SK-N-SH (cell line): ENCODE results near the gene TUBA1A. TPM values are rescaled to one million over a fixed set of nuclear protein-coding genes. Genes with fewer than 3 reads are reported as not detected.

Source experiments
- CTCF ChIA-PET: fragments of 300-600, 350-600 bp; formaldehyde crosslinking; extraction: SDS; loops from one replicate; lab custom pipeline; 2021; lab: Yijun Ruan, JAX
- POLR2A ChIA-PET: fragments of 350-600 bp; sonication (Branson Sonifier 250); formaldehyde crosslinking; extraction: SDS; loops from one replicate; lab custom pipeline; 2020; ENCODE audit warnings: antibody characterized with exemption, inconsistent platforms; lab: Yijun Ruan, JAX
- DNase-seq: peaks from one replicate; pipeline ENCODE4 v3.0.0; 2012
- H2AFZ ChIP-seq: fragments of 200-600 bp; sonication (generic); 2 replicates; pipeline ENCODE4 v1.8.1; 2016; ENCODE audit warnings: antibody characterized with exemption, mild to moderate bottlenecking, low read depth
- H3F3A ChIP-seq: fragments of 200-600 bp; sonication (generic); replicated peaks from 2 replicates; pipeline ENCODE3; 2016; ENCODE audit warnings: antibody characterized with exemption, mild to moderate bottlenecking; ENCODE audit not compliant: insufficient read depth
- H3K27ac ChIP-seq, 2 experiments: fragments of 200-500 bp in 1 of 2; fragments of 200-600 bp in 1 of 2; sonication (Bioruptor generic) in 1 of 2; sonication (generic), shearing (Covaris generic) in 1 of 2; 2 replicates each; pipeline versions ENCODE4 v1.5.1 to v1.6.1; 2014 to 2016; ENCODE audit warnings: low read depth in 2 of 2, inconsistent platforms in 1 of 2, low read length in 1 of 2, mild to moderate bottlenecking in 1 of 2, mixed read lengths in 1 of 2
- H3K27me3 ChIP-seq: fragments of 200-600 bp; sonication (generic), shearing (Covaris generic); 2 replicates; pipeline ENCODE4 v1.6.1; 2016; ENCODE audit warnings: mixed run types; ENCODE audit not compliant: insufficient read depth
- H3K36me3 ChIP-seq, 2 experiments: fragments of 200-500 bp in 1 of 2; fragments of 200-600 bp in 1 of 2; sonication (Bioruptor generic) in 1 of 2; sonication (generic) in 1 of 2; replicated peaks in 1 of 2; 2 replicates each; pipeline versions ENCODE3 to v1.5.1; 2014 to 2016; ENCODE audit warnings: low read length in 1 of 2, mild to moderate bottlenecking in 1 of 2; ENCODE audit not compliant: insufficient read depth in 2 of 2, control insufficient read depth in 1 of 2
- H3K4me1 ChIP-seq, 2 experiments: fragments of 200-500 bp in 1 of 2; fragments of 200-600 bp in 1 of 2; sonication (Bioruptor generic) in 1 of 2; sonication (generic), shearing (Covaris generic) in 1 of 2; 2 replicates each; pipeline versions ENCODE4 v1.5.1 to v1.6.1; 2014 to 2016; ENCODE audit warnings: low read depth in 1 of 2, low read length in 1 of 2, mixed run types in 1 of 2; ENCODE audit not compliant: insufficient read depth in 2 of 2, control insufficient read depth in 1 of 2
- H3K4me2 ChIP-seq: fragments of 200-600 bp; sonication (generic), shearing (Covaris generic); 2 replicates; pipeline ENCODE4 v1.6.1; 2017; ENCODE audit warnings: mixed run types
- H3K4me3 ChIP-seq, 2 experiments: fragments of 200-500 bp in 1 of 2; fragments of 200-600 bp in 1 of 2; sonication (Bioruptor generic) in 1 of 2; sonication (generic), shearing (Covaris generic) in 1 of 2; 2 replicates each; pipeline versions ENCODE4 v1.5.1 to v1.8.1; 2014 to 2016; ENCODE audit warnings: low read depth in 2 of 2, inconsistent platforms in 1 of 2, low read length in 1 of 2, mild to moderate bottlenecking in 1 of 2, mixed read lengths in 1 of 2, moderate library complexity in 1 of 2
- H3K79me2 ChIP-seq: fragments of 200-600 bp; sonication (generic); 2 replicates; pipeline ENCODE4 v1.8.1; 2017; ENCODE audit warnings: mild to moderate bottlenecking; ENCODE audit not compliant: insufficient read depth
- H3K9ac ChIP-seq: fragments of 200-600 bp; sonication (generic); 2 replicates; pipeline ENCODE4 v1.6.1; 2017; ENCODE audit warnings: mixed run types
- H3K9me2 ChIP-seq: fragments of 200-600 bp; sonication (generic); 2 replicates; pipeline ENCODE4 v1.6.1; 2017; ENCODE audit warnings: mixed run types
- H3K9me3 ChIP-seq: fragments of 200-600 bp; sonication (generic); 2 replicates; pipeline ENCODE4 v1.6.1; 2017; ENCODE audit warnings: mixed run types, mild to moderate bottlenecking, moderate library complexity
- H4K20me1 ChIP-seq: fragments of 200-600 bp; sonication (generic); 2 replicates; pipeline ENCODE4 v1.6.1; 2017; ENCODE audit warnings: mild to moderate bottlenecking, mixed run types; ENCODE audit not compliant: insufficient read depth
- EZH2phosphoT487 ChIP-seq: fragments of 200-600 bp; sonication (generic); IDR thresholded peaks from 2 replicates; pipeline ENCODE4 v1.6.1; 2017; ENCODE audit warnings: low read depth, mixed run types, mild to moderate bottlenecking, antibody characterized with exemption, moderate library complexity, borderline replicate concordance
- FOXM1 ChIP-seq: IDR thresholded peaks from 2 replicates; pipeline ENCODE4 v1.4.0; 2012; ENCODE audit warnings: low read depth, mild to moderate bottlenecking
- GABPA ChIP-seq: IDR thresholded peaks from 2 replicates; pipeline ENCODE4 v1.4.0; 2012; ENCODE audit warnings: low read depth, mild to moderate bottlenecking
- MXI1 ChIP-seq: IDR thresholded peaks from 2 replicates; pipeline ENCODE4 v1.6.1; 2012; ENCODE audit warnings: mild to moderate bottlenecking, low read depth, low read length, improper control_type of control experiment
- NRF1 ChIP-seq: IDR thresholded peaks from 2 replicates; pipeline ENCODE4 v1.6.1; 2012; ENCODE audit warnings: low read depth, mild to moderate bottlenecking, low read length
- POLR2AphosphoS5 ChIP-seq: IDR thresholded peaks from 2 replicates; pipeline ENCODE4 v1.6.1; 2012; ENCODE audit warnings: low read depth, low read length
- RAD21 ChIP-seq: IDR thresholded peaks from 2 replicates; pipeline ENCODE4 v1.6.1; 2012; ENCODE audit warnings: mild to moderate bottlenecking, low read length
- SIN3A ChIP-seq: IDR thresholded peaks from 2 replicates; pipeline ENCODE4 v1.6.1; 2012; ENCODE audit warnings: low read depth, mild to moderate bottlenecking, low read length, moderate library complexity, borderline replicate concordance
- TAF1 ChIP-seq: IDR thresholded peaks from 2 replicates; pipeline ENCODE4 v1.6.1; 2012; ENCODE audit warnings: low read depth, mild to moderate bottlenecking, low read length, moderate library complexity, borderline replicate concordance
- TEAD4 ChIP-seq: IDR thresholded peaks from 2 replicates; pipeline ENCODE4 v1.4.0; 2012; ENCODE audit warnings: mild to moderate bottlenecking, borderline replicate concordance; ENCODE audit not compliant: insufficient read depth
- YY1 ChIP-seq: IDR thresholded peaks from 2 replicates; pipeline ENCODE4 v1.4.0; 2012; ENCODE audit warnings: low read depth, mild to moderate bottlenecking
- ZBTB33 ChIP-seq: IDR thresholded peaks from 2 replicates; pipeline ENCODE4 v1.4.0; 2012; ENCODE audit warnings: low read depth, borderline replicate concordance
- WGBS: methylation state at CpG from one replicate; pipeline ENCODE4 v1.1.6; 2017; ENCODE audit warnings: low lambda C conversion rate; 5-methylcytosine and 5-hydroxymethylcytosine counted together
- polyA plus RNA-seq, 3 experiments: library from polyadenylated mRNA; depleted of rRNA; stranded (reverse); fragments of >200 nt; gene quantifications; 2 replicates each; pipeline ENCODE4 v1.2.3, GENCODE V29; 2012
- TF ChIP-seq, protein P1 (sequence below): IDR thresholded peaks from 2 replicates; pipeline ENCODE4 v1.4.0; 2012; ENCODE audit warnings: low read depth, borderline replicate concordance

The TUBA1A gene
- polyA plus RNA-seq, 1 of the 3 experiments (the other 2 are of a cell fraction) = 1,427 TPM

DNA sequence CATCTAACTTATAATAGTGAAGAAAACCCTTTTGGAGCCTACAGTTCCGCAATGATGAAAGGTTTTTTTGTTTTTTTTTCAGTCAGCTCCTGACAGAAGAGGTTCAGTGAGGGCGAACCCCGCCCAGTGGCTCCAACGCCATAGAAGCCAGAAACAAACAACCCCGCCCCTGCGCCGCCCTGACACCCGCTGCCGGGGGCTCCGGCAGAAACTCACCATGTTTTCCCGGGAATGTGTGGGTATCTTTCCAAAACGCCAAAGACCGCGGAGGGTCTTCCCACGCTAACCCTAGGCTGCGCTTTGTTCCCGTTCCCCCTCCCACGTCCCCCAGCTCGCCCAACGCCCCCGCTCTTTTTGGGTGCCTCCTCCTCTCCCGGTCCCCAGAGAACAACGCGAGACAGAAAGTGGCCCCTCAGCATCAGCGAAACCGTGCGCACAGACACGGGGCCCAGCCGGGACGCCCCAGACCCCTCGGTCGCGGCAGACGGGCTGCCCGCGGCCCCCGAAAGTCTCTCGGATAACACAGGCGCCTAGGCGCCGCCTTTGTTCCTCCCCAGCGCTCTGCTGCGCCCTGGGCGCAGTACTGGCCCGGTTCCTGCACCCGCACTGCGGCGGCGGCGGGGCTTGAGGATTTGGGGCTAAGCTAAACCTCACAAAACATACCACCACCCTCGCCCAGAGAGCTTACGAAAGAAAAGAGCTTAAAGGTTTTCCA, 522 bp downstream of the TUBA1A start:
- no peaks in the 10 kb centered on the region for H3K9me2 ChIP-seq
- CTCF ChIA-PET = interaction anchor here (0.7 to 6.2 kb wide), 11 partner anchors 11 to 159 kb away, joined by 3 to 79 read pairs (median 5); partner anchors contain the start of gene TUBA1B

DNA sequence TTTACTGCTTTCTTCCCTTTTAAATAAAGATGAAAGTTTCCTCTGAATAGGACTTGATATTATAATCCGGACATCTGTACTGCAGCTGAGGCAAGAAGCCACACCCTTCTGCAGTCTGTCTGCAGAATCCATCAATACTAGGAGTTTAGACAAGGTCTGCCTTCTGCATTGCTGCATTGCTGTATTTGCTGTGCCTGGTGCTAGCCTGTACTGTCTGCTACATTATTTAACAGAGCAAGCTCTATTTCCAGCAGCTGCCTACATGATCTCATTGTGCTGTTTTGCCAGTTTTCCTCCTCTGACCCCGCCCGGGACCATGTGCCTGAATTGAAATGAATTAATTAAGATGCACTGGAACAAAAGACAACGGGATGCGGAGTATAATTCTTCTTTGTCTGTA, 1.7 kb downstream of the TUBA1A start:
- peaks cover 49% of the 10 kb centered on the region for H4K20me1 ChIP-seq
- no peaks in the 10 kb centered on the region for H3K27me3 ChIP-seq
- H3K36me3 ChIP-seq = peaks cover 16 to 42% of the 10 kb centered on the region in 2 experiments
- H3F3A ChIP-seq = peaks cover 58% of the 10 kb centered on the region
- peaks cover 6 to 28% of the 10 kb centered on the region in 2 experiments; a peak in 2 of 4 replicates for H3K4me1 ChIP-seq
- CTCF ChIA-PET = interaction anchor here (1.1 to 6.2 kb wide), 6 partner anchors 10 to 122 kb away, joined by 3 to 79 read pairs (median 20); partner anchors contain the start of gene TUBA1B
- H3K9ac ChIP-seq = peak overlapping the region; percentile 100
- H3K9me2 ChIP-seq = no peaks in the 10 kb centered on the region
- H2AFZ ChIP-seq = no peak overlapping the region
- H3K4me2 ChIP-seq = peak overlapping the region; percentile 91
- TF ChIP-seq YY1 = no peak
- no peak for TF ChIP-seq ZBTB33
- TF ChIP-seq TAF1 = peak; percentile 18; the same call in 1 of the 2 replicates
- peak; percentile 68; the same call in 1 of the 2 replicates for TF ChIP-seq SIN3A
- TF ChIP-seq, protein P1, sequence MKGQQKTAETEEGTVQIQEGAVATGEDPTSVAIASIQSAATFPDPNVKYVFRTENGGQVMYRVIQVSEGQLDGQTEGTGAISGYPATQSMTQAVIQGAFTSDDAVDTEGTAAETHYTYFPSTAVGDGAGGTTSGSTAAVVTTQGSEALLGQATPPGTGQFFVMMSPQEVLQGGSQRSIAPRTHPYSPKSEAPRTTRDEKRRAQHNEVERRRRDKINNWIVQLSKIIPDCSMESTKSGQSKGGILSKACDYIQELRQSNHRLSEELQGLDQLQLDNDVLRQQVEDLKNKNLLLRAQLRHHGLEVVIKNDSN = no peak
- TF ChIP-seq FOXM1 = no peak
- peak; percentile 19; the same call in 1 of the 2 replicates for TF ChIP-seq RAD21
- peak; percentile 88 for TF ChIP-seq MXI1
- TF ChIP-seq, all 33 proteins: peak for 4
- peak overlapping the region; percentile 98 for H3K27ac ChIP-seq
- POLR2A ChIA-PET = interaction anchor here (0.6 to 4.8 kb wide), 6 partner anchors 44 to 89 kb away, joined by 3 to 97 read pairs (median 4); partner anchors contain the start of gene TUBA1B
- peak overlapping the region; percentile 91 to 94 for H3K4me3 ChIP-seq
- peaks cover 55% of the 10 kb centered on the region for H3K79me2 ChIP-seq
- DNase-seq = peak; percentile 47
- no peaks in the 10 kb centered on the region for H3K9me3 ChIP-seq
- WGBS = 18% methylated on average over 5 of the region's 5 CpGs

More for the DNA sequence above, 522 bp downstream of the TUBA1A start:
- H3K79me2 ChIP-seq = peaks cover 55% of the 10 kb centered on the region
- peak overlapping the region; percentile 100 for H3K9ac ChIP-seq
- peaks cover 49% of the 10 kb centered on the region for H4K20me1 ChIP-seq
- H3K4me3 ChIP-seq = peak overlapping the region; percentile 91 to 94
- peak overlapping the region; percentile 91 for H3K4me2 ChIP-seq
- WGBS = under 1% methylated on average over 30 of the region's 52 CpGs
- peak overlapping the region; percentile 98 for H3K27ac ChIP-seq
- peaks cover 49% of the 10 kb centered on the region for H3F3A ChIP-seq
- no peak; the same call in 1 of the 2 replicates for TF ChIP-seq NRF1
- 0 out of 2 replicates have a peak, but pooled peaks have one; percentile 18 for TF ChIP-seq ZBTB33
- TF ChIP-seq EZH2phosphoT487 = no peak
- no peak for TF ChIP-seq GABPA
- peak; percentile 16; the same call in 1 of the 2 replicates for TF ChIP-seq YY1
- TF ChIP-seq POLR2AphosphoS5 = 0 out of 2 replicates have a peak, but pooled peaks have one; percentile 48
- TF ChIP-seq MXI1 = peak; percentile 69
- TF ChIP-seq TEAD4 = no peak
- peak; percentile 5; the same call in 1 of the 2 replicates for TF ChIP-seq SIN3A
- TF ChIP-seq, all 33 proteins: peak for 5
- no peaks in the 10 kb centered on the region for H3K9me3 ChIP-seq
- peaks cover 6 to 28% of the 10 kb centered on the region in 2 experiments; a peak in 2 of 4 replicates for H3K4me1 ChIP-seq
- no peaks in the 10 kb centered on the region for H3K27me3 ChIP-seq
- no peak overlapping the region for H2AFZ ChIP-seq
- peaks cover 16 to 42% of the 10 kb centered on the region in 2 experiments for H3K36me3 ChIP-seq
- POLR2A ChIA-PET = interaction anchor here (0.6 to 4.8 kb wide), 25 partner anchors 8 to 697 kb away, joined by 3 to 97 read pairs (median 4); partner anchors contain the start of genes KMT2D, LMBR1L, TROAP and TUBA1B
- peak; percentile 58 for DNase-seq
